Right lobe of liver (tissue), 4 donors: Measurements from ENCODE around the gene KIRREL3.

Experiments
- POLR2A ChIP-seq: fragments of 450-650 bp; IDR thresholded peaks from one replicate; pipeline ENCODE4 v1.6.1; 2017; ENCODE audit warnings: antibody characterized with exemption, mild to moderate bottlenecking
- TF ChIP-seq, protein P1 (sequence below), 4 donors: fragments of 200-600 bp in 3 of 4; fragments of 450-650 bp in 1 of 4; IDR thresholded peaks; one replicate each; pipeline versions ENCODE4 v1.5.1 to v1.8.0; 2016 to 2022; ENCODE audit warnings: antibody characterized with exemption in 4 of 4, mild to moderate bottlenecking in 2 of 4
- donor health status: DM: no; HTN: no; CAD: no.
- donor health status: DM: no; HTN: no; CAD: no.
- donor health status: DM: no; HTN: yes; CAD: no.

DNA sequence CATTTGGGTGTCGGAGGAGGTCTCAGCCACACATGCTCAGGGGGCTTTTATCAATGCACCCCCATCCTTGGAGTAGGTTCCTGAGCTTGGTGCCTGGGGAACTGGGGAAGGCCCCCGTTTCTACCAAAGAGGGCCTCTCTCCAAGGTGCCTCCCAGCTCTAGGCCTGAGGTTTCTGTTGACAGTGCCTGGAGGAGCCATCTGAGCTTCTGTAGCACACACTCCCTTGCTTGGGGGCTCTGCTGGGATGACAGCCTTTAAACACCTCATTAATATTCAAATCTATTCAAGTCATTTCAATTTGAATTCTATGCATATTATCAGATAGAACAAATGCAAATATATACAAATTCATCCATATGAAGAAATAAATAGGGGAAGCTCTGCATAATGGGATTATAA lies 18.9 kb downstream of the KIRREL3 start:
- TF ChIP-seq, protein P1, sequence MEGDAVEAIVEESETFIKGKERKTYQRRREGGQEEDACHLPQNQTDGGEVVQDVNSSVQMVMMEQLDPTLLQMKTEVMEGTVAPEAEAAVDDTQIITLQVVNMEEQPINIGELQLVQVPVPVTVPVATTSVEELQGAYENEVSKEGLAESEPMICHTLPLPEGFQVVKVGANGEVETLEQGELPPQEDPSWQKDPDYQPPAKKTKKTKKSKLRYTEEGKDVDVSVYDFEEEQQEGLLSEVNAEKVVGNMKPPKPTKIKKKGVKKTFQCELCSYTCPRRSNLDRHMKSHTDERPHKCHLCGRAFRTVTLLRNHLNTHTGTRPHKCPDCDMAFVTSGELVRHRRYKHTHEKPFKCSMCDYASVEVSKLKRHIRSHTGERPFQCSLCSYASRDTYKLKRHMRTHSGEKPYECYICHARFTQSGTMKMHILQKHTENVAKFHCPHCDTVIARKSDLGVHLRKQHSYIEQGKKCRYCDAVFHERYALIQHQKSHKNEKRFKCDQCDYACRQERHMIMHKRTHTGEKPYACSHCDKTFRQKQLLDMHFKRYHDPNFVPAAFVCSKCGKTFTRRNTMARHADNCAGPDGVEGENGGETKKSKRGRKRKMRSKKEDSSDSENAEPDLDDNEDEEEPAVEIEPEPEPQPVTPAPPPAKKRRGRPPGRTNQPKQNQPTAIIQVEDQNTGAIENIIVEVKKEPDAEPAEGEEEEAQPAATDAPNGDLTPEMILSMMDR (IDR thresholded peaks at IDR 0.05), result no peak
- no peak for TF ChIP-seq POLR2A
